Stomach (tissue), 9 donors: ENCODE measurements around the gene UBXN4. TPM values are rescaled to one million over a fixed set of nuclear protein-coding genes. Genes with fewer than 3 reads are reported as not detected.

ENCODE experiments used
- DNase-seq, 2 donors: peaks; one replicate each; pipeline versions ENCODE4 v3.0.0 to v3.0.0-alpha.2; 2013 to 2019
- H3K27ac ChIP-seq, 5 donors: fragments of 200-600 bp in 4 of 5; sonication (generic) in 4 of 5; one replicate each; pipeline ENCODE4 v1.5.1; 2013 to 2019; ENCODE audit warnings: mild to moderate bottlenecking in 1 of 5, moderate library complexity in 1 of 5
- H3K27me3 ChIP-seq, 3 donors: fragments of 200-600 bp; sonication (generic); one replicate each; pipeline ENCODE4 v1.5.1; 2017 to 2019; ENCODE audit warnings: mixed run types in 1 of 3
- H3K36me3 ChIP-seq, 4 donors: fragments of 200-600 bp; sonication (generic); 1 replicate in 3 of 4; 2 replicates in 1 of 4; pipeline ENCODE4 v1.5.1; 2016 to 2019
- H3K4me1 ChIP-seq, 4 donors: fragments of 200-600 bp; sonication (generic); one replicate each; pipeline ENCODE4 v1.5.1; 2016 to 2019
- H3K4me3 ChIP-seq, 4 donors: fragments of 200-600 bp; sonication (generic) in 3 of 4; one replicate each; pipeline ENCODE4 v1.5.1; 2016 to 2019; ENCODE audit warnings: mild to moderate bottlenecking in 1 of 4
- H3K9me3 ChIP-seq, 4 donors: fragments of 200-600 bp; sonication (generic); one replicate each; pipeline ENCODE4 v1.5.1; 2016 to 2019
- CTCF ChIP-seq, 7 experiments: fragments of 450-650 bp in 4 of 7; fragments of 200-600 bp in 3 of 7; sonication (generic) in 3 of 7; IDR thresholded peaks; one replicate each; pipeline ENCODE4 v1.5.1; 2016 to 2019; ENCODE audit warnings: antibody characterized with exemption in 7 of 7, control low read depth in 2 of 7, mild to moderate bottlenecking in 1 of 7
- EP300 ChIP-seq: sonication (generic); formaldehyde crosslinking; IDR thresholded peaks from one replicate; pipeline ENCODE4 v1.6.1; 2017; ENCODE audit warnings: antibody characterized with exemption
- POLR2A ChIP-seq, 4 donors: fragments of 450-650 bp; IDR thresholded peaks; one replicate each; pipeline ENCODE4 v1.6.1; 2016; ENCODE audit warnings: antibody characterized with exemption in 4 of 4, control low read depth in 2 of 4, mild to moderate bottlenecking in 1 of 4, moderate library complexity in 1 of 4
- POLR2AphosphoS5 ChIP-seq, 3 donors: sonication (generic); formaldehyde crosslinking; IDR thresholded peaks; one replicate each; pipeline ENCODE4 v1.6.1; 2016; ENCODE audit warnings: antibody characterized with exemption in 3 of 3
- WGBS, 5 donors: extraction: QIAGEN DNeasy Blood & Tissue Kit in 3 of 5; methylation state at CpG; one replicate each; pipeline versions ENCODE4 v1.1.5 to v1.1.7; 2013 to 2018; 5-methylcytosine and 5-hydroxymethylcytosine counted together
- intact Hi-C: fragments of 100-400 bp; cut with DNase I; formaldehyde crosslinking; loops from one replicate; pipeline ENCODE4 v1.15.1; 2023; ENCODE audit warnings: low total_unique reads
- polyA plus RNA-seq, 3 donors: library from polyadenylated mRNA; stranded (reverse); fragments of 200-250 nt; gene quantifications; one replicate each; pipeline ENCODE4 v1.2.3, GENCODE V29; 2013
- total RNA-seq, 5 donors: library from RNA; depleted of rRNA; stranded (reverse); fragments of >200 nt; gene quantifications; one replicate each; pipeline versions ENCODE4 v1.1.0 to v1.2.3, GENCODE V29; 2014 to 2016
- donor health status: healthy with polysubstance abuse.
- donor health status: Bipolar disorder and iron deficiency.
- donor health status: healthy.

The UBXN4 gene
- total and polyA plus RNA-seq, 8 donors = 18.8 to 296 (median 50.9) TPM

- peaks cover 0 to 6% (median 2%) of the 10 kb centered on the region in 4 donors for H3K4me1 ChIP-seq
- H3K36me3 ChIP-seq = no peaks in the 10 kb centered on the region
- DNase-seq = no peak
- no peak overlapping the region for H3K27ac ChIP-seq
- TF ChIP-seq POLR2A (IDR thresholded peaks at IDR 0.05) (no peak), EP300 (no peak), POLR2AphosphoS5 (IDR thresholded peaks at IDR 0.05) (no peak), CTCF (IDR thresholded peaks at IDR 0.05) (no peak)
- intact Hi-C loops = no loop called here
- H3K27me3 ChIP-seq = no peaks in the 10 kb centered on the region
- WGBS, 5 donors = 66 to 78% (median 70%) methylated on average over 5 of the region's 5 CpGs
- H3K4me3 ChIP-seq = no peak overlapping the region
- H3K9me3 ChIP-seq = peaks cover 0 to 18% (median 9%) of the 10 kb centered on the region in 4 donors
Measured at GRCh38 chr2:135798275-135798705, 56.6 kb downstream of the UBXN4 start.

- WGBS, 5 donors = 31 to 51% (median 47%) methylated on average over 4 of the region's 4 CpGs
- TF ChIP-seq EP300 (no peak), POLR2AphosphoS5 (IDR thresholded peaks at IDR 0.05) (no peak), CTCF (IDR thresholded peaks at IDR 0.05) (no peak), POLR2A (IDR thresholded peaks at IDR 0.05) (no peak)
- intact Hi-C loops = no loop called here
Measured at GRCh38 chr2:135798762-135799161, 57.1 kb downstream of the UBXN4 start.

GRCh38 chr2:135799738-135800137, 58.1 kb downstream of the UBXN4 start:
- intact Hi-C loops = no loop called here
- Histone ChIP-seq H3K4me3 (no peak overlapping the region), H3K36me3 (no peaks in the 10 kb centered on the region), H3K9me3 (peaks cover 0 to 18% (median 9%) of the 10 kb centered on the region in 4 donors), H3K27ac (no peak overlapping the region), H3K4me1 (peaks cover 0 to 7% (median 5%) of the 10 kb centered on the region in 4 donors), H3K27me3 (no peaks in the 10 kb centered on the region)
- WGBS, 5 donors = 35 to 70% (median 49%) methylated on average over 2 of the region's 2 CpGs
- no peak for DNase-seq
- TF ChIP-seq POLR2AphosphoS5 (IDR thresholded peaks at IDR 0.05) (no peak), EP300 (no peak), CTCF (IDR thresholded peaks at IDR 0.05) (no peak), POLR2A (IDR thresholded peaks at IDR 0.05) (no peak)

More at GRCh38 chr2:135798762-135799161, 57.1 kb downstream of the UBXN4 start:
- Histone ChIP-seq H3K9me3 (peaks cover 0 to 18% (median 9%) of the 10 kb centered on the region in 4 donors), H3K4me3 (no peak overlapping the region), H3K4me1 (peaks cover 0 to 7% (median 5%) of the 10 kb centered on the region in 4 donors), H3K36me3 (no peaks in the 10 kb centered on the region), H3K27ac (no peak overlapping the region), H3K27me3 (no peaks in the 10 kb centered on the region)
- no peak for DNase-seq

GRCh38 chr2:135800513-135801460, 59.1 kb downstream of the UBXN4 start:
- Histone ChIP-seq H3K9me3 (peaks cover 0 to 18% (median 9%) of the 10 kb centered on the region in 4 donors), H3K4me1 (peaks cover 0 to 7% (median 5%) of the 10 kb centered on the region in 4 donors), H3K36me3 (no peaks in the 10 kb centered on the region), H3K4me3 (no peak overlapping the region), H3K27ac (no peak overlapping the region), H3K27me3 (no peaks in the 10 kb centered on the region)
- 85 to 92% (median 88%) methylated on average over 9 of the region's 9 CpGs for WGBS, 5 donors
- TF ChIP-seq EP300 (no peak), POLR2AphosphoS5 (IDR thresholded peaks at IDR 0.05) (no peak), POLR2A (IDR thresholded peaks at IDR 0.05) (no peak), CTCF (IDR thresholded peaks at IDR 0.05) (no peak)
- intact Hi-C loops = no loop called here
- DNase-seq = no peak
